ELF-1 (cell line): ENCODE measurements around the gene ADAMTS4.
A peak's percentile ranks its signal among the peaks of the same experiment; 100 is the strongest.

Experiments used
- DNase-seq: peaks from one replicate; pipeline ENCODE4 v3.0.0-alpha.2; 2016; ENCODE audit warnings: low read depth, low spot score

Gene ADAMTS4

DNA sequence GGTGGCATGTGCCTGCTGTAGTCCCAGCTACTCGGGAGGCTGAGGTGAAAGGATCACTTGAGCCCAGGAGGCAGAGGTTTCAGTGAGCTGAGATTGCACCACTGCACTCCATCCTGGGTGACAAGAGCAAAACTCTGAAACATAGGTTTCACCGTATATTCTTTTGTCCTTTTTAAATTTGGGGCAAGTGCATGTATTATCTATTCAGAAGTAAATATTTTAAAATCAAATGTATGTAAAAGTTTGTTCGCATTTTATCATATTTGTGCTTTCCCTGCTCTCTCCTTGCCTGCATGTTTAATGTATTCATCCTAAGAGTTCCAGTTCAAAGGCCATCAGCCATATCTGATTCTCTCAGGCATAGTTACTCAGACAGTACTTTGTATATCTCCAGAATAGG lies 53.0 kb downstream of the ADAMTS4 start:
- DNase-seq = no peak

DNA sequence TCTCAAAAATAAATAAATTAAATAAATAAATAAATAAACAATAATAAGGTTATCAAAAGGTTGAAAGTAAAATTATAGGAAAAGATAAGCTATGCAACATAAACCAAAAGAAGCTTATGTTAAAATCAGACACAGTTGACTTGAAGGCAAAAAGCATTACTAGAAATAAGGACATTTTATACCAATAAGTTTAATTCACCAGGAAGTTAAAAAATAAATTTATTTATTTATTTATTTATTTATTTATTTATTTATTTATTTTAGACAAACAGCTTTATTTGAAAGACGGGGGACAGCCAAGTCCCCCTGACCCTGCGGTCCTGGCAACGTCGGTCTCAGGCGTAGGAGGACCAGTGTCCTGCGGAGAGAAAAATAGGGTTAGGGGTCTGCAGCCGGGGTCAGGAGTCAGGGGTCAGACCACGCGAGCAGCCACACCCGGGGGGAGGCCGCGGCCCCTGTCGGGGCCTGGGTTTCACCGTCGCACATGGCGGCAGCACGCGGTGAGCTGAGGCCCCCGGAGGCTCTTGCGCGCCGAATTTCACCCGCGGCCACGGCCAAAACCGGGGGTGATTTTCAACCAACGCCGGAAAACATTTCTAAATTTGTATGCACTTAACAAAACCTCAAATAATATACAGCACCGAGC lies 58.0 kb downstream of the ADAMTS4 start:
- no peak for DNase-seq

DNA sequence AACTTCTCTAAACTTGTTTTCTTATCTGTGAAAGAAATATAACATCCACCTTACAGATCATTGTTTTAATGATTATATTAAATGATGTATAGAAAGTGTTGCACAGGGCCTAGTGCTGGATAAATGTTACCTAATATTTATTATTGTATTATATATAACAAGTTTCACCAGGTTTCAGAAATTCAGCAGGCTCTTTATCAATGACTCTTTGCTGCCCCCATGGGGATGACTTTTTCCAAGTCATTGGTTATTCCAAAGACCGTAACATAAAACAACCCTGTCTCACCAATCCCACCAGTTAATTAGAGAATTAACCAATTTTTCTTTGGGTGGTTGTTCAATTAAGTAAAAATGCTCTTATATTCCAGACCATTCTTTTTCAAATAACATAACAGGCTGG lies 59.1 kb downstream of the ADAMTS4 start:
- no peak for DNase-seq

GRCh38 chr1:161138431-161138830 lies 60.4 kb downstream of the ADAMTS4 start:
- DNase-seq = no peak

- DNase-seq = peak; percentile 66
Observed at GRCh38 chr1:161137881-161138280, 61.0 kb downstream of the ADAMTS4 start.
